Activated T-cell treated with anti-CD3 and anti-CD28 coated beads, Interleukin-2, amount 50 U/mL, for 1 hour (primary cell): Measurements from ENCODE around the gene DIMT1.

Experiments used
- DNase-seq: peaks from one replicate; pipeline ENCODE4 v3.0.0-alpha.2; 2020

DIMT1 gene

DNA sequence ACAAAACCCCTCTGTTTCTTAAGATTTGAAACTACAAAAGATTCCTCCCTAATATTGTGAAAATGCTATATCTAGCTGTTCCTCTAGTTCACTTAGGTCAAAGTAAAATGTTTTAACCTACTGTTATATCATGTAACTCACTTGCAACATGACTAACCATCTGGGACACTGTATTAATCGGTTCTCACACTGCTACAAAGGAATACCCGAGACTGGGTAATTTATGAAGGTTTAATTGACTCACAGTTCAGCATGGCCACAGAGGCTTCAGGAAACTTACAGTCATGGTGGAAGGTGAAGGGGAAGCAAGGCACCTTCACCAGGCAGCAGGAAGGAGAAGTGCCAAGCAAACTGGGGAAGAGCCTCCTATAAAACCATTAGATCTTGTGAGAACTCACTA, 34.7 kb downstream of the DIMT1 start:
- DNase-seq = no peak

DNA sequence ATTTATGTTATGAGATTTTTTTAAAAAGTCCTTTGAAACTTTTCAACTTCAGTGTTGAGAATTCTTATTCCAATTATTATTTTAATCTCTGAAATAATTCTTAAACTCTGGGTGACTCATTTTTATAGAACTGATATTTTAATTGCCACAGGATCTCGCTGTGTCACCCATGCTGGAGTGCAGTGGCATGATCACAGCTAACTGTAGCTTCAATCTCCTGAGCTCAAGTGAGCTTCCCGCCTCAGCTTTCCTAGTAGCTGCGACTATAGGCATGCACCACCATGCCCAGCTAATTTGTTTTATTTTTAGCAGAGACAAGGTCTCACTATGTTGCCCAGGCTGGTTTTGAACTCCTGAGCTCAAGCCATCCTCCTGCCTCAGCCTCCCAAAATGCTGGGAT, 41.0 kb downstream of the DIMT1 start:
- no peak for DNase-seq

DNA sequence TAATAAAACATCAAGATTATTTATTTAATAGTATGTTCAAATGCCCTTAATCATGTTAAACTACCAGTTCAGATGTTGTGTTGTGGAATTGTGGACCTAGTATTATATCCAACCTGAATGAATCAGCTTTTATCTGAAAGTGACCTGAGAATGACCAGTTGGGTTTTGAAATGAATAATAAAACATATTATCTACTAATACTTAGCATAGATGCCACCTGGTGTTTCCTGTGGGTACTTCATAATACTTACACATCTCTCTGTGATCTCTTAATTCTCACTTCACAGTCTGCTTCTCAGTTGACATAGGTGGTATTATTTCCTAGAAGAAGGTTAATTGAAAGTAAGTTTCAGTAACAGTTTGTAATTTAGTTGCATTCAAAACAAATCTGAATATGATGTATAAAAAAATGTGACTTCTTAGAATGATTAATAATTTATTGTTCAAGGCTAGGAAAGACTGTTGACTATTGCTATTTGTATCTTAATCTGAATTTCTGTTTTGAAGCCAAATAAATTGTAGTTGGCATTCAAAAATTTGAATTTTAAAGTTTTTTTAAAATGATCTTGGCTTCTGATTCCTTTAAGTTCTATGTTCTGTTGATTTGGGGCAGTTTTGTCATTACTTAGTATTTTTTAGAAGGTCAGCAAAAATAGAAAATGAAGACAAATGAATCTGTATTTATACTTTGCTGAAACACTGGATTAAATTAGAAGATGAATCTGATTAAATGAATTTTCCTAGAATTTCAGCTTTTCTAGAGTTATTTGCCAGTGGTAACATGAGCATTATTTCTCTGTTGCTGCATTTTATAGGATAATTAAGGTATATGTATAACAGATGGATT, 49.5 kb downstream of the DIMT1 start:
- DNase-seq = no peak

DNA sequence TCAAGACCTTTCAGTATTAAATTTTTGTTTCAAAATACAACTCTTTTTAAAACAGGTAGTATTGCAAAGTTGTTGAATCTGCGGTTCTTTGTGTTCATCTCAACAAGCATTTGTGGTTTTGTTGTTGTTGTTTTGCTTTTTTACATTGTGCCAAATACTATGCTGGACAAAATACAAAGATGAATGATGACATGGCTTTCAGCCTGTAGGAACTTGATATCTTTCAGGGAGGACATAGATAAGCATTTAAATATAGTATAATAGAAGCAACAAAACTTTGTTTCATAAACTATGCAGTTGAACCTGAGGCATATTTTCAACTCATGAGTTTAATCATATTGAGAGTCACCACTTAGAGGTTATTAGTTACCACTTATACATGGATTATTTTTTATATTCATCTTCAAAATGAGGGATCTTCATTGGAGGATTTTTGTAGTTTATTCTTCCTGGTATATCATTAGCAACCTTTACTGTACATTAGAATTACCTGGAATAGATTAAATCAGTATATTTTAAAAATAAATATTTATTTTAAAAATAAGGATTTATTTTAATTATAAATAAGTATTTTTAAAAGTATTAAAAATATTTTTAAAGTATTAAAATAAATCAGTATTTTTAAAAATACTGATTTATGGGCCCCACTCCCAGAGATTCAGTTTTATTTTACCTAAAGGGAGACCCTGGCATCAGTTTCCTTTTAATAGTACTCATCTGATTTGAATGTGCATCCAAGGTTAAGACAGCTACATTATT, 54.8 kb downstream of the DIMT1 start:
- DNase-seq = no peak

DNA sequence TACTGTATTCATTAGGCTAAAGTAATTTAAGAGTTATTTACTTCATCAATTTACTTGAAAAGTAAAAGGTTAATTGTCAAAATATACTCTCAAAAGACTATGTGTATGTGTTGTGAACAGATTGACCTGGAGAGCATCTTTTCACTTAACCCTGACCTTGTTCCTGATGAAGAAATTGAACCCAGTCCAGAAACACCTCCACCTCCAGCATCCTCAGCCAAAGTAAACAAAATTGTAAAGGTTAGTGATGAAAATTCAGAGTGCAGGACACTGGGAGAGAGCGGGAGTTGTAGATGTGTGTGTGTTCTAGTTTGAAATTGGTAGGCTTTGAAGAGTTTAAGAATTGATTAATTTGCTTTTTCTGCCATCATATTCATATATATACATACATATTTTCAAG, 55.8 kb downstream of the DIMT1 start:
- DNase-seq = no peak

DNA sequence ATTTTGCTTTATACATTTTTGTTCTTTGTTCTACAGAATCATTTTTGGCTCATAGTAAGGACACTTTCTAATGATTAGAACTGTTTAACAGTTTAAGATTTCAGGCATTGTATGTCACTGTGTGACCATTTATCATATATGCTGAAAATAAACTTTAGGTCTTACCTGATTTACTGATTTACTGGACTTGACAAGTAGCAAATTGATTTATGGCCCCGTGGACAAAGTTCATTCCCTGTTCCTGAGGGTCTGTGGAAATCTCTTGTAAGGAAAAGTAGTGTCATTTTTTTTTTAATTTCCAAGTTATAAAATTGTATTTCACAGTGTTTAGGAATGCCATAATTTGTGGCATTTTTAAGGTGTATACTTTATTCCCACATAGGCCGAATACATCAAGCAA, 57.0 kb downstream of the DIMT1 start:
- DNase-seq = no peak

DNA sequence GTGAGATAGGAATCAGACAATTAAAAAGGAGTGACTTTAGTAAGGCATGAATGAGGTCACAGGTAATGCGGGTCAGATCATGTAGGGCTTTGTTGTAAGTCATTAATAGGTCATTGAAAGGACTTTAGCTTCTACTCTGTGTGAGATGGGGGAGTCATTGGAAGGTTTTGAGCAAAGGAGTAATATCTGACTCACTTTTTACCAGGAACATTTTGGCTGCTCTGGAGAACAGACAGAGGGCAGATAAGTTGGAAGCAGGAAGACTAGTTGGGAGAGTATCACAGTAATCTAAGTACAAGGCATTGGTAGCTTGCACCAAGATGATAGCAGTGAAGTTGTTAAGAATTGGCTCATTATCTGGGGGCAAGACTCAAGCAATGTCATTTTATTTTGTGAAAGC, 60.3 kb downstream of the DIMT1 start:
- no peak for DNase-seq

DNA sequence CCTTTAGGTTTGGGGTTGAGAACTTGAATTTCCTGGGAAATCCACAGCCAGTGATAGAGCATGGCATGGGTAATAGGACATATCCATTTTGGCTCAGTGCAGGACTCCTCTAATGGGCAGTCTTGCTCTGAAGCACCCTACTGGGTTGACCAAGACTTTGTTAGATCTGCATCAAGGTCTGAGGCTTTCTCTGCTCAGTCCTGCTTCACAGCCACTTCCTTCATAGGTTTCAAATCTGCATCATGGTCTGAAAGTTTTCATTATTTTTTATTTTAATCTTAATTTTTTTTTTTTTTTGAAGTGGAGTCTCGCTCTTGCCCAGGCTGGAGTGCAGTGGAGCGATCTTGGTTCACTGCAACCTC, 61.2 kb downstream of the DIMT1 start:
- no peak for DNase-seq

DNA sequence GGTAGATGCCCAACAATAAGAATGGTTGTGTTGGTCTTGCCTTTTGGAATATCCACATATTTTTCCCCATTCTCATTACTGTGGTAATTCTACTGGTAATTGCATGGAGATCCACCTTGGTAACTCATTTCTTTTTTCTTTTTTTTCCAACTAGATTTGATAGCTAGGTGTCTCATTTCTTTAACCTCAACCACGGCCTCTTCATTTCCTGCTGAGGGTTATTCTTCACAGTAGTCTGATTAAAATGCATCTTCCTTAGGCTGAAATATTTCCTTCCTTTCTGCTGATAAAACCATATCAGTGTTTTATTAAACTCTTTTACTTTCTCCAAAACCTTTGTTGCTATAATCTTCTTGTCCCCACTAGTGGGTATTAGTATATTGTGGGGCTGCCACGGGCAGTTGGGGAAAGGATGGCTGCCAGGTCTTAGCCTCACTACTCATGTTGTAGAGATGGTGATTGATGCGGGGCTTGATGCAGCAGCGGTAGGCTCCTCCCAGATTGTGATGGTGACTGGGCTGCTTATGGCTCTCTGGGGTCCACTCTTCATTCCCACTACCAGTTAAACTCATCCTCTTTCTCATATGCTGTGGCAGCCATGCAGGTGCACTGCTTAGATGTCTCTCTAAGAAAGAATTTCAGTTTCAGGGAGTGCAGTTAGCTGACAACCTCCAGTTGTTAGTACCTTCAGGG, 61.8 kb downstream of the DIMT1 start:
- no peak for DNase-seq

DNA sequence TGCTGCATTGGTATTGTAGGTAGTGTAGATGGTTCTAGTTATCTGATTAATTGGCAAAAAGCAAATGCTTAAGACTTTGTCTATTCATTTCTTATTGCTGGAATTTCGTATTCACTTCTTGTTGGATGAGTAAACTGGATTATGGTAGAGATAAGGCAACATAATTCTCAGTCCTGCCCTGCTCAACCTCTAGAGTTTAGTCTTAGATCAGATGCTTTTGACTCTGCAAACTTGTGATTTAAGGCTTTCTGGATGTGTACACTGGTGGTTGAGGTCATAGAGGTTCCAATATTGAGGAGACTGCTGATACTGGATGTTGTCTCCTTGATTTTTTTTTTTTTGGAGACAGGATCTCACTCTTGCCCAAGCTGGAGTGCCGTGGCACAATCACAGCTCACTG, 62.7 kb downstream of the DIMT1 start:
- no peak for DNase-seq

DNA sequence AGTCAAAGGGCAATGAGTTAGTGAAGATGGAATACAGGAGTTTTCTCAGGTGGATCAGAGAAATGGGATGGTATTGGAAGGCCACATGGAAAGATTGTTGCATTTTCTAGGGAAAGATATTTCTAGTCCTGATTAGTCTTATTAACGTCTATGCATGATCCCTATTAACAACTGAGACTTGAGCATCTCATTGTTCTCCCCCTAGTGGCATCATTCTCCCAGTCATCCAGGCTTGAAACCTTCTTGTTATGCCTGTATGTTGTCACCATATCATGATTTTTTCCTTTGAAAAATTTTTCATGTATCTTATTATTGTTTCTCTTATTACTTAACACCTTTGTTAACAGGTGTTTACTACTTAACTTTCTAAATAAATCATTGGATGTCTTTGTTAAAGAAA, 63.3 kb downstream of the DIMT1 start:
- DNase-seq = no peak
